Stimulated activated CD4-positive, alpha-beta T cell treated with anti-CD3 and anti-CD28 coated beads, Interleukin-1b, Interleukin-23, amount 100 ng/mL, for 24 hours (primary cell): Measurements from ENCODE around the gene REXO1.
"Not testable (repeated sequence)": the region's sequence is repeated elsewhere in the genome, so short reads cannot be mapped to it uniquely, and the experiment has no call there.

Experiments used
- DNase-seq, 4 experiments: peaks; one replicate each; pipeline ENCODE4 v3.0.0-alpha.2; 2020; ENCODE audit warnings: low read depth in 4 of 4, low spot score in 1 of 4

The REXO1 gene

DNA sequence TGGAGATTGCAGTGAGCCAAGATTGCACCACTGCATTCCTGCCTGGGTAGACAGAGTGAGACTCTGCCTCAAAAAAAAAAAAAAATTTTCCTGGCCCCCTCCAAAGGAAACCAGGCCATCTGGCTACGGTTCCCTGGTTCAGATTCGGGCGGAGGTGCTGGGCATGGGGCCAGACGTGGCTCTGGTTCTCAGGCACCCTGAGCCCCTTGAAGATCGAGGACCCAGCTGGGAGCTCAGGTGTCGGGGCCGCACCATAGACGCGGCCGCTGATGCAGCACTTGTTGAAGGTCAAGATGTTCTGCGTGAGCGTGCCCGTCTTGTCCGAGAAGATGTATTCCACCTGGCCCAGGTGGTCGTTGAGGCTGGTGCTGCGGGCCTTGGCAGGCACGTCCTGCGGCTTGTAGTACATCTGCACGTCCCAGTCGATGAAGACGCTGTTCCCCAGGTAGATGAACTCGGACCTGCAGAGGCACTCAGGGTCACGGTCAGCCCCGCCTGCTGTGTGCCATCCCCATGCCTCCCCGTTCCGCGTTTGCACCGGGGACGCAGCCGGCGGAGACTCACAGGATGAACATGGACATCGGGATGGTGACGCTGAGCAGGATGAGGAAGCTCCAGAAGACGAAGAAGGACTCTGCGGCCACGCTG is 48.5 kb downstream of the REXO1 start:
- DNase-seq = no peak

DNA sequence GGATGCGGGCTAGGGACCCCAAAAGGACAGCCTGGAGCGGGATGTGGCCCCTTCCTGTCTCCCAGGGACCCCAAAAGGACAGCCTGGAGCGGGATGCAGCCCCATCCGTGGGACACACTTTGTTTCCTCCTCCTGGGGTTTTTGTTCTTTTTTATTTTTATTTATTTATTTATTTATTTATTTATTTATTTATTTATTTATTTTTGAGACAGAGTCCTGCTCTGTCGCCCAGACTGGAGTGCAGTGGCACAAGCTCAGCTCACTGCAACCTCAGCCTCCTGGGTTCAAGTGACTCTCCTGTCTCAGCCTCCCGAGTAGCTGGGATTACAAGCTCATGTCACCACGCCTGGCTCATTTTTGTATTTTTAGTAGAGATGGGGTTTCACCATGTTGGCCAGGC is 51.0 kb downstream of the REXO1 start:
- not testable (repeated sequence) for DNase-seq

DNA sequence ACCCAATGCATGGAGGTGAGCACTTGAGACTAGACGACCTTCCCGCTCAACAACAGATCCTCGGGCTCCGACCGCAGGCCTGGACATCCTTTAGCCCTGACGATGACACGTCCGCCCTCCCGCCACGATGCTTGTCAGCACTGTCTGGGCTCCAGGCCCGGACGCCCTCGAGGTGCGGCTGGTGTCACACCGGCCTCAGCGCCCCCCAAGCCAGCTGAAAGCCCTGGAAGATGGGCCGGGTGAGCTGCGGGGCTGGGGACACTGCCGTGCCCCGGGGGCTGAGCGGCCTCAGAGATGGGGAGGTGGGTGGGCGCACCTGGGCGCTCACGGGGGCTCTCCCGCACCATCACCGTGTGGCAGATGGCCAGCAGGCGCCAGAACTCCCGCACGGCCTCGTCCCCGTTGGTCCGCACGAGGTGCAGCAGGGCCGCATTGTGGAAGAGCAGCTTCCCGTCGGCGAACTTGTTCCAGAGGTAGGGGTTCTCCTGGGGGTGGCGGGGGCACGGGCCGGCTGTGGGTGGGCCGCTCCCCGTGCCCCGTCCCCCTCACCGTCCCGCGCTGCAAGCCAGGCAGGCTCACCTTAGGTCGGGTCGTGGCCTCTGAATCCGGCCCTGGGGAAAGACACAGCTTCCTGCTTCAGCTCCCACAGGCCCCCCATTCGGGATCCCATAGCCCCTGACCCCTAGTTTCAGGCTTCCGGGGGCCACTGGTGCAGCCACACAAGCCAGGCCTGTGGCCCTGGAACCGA is 51.7 kb downstream of the REXO1 start:
- no peak for DNase-seq

DNA sequence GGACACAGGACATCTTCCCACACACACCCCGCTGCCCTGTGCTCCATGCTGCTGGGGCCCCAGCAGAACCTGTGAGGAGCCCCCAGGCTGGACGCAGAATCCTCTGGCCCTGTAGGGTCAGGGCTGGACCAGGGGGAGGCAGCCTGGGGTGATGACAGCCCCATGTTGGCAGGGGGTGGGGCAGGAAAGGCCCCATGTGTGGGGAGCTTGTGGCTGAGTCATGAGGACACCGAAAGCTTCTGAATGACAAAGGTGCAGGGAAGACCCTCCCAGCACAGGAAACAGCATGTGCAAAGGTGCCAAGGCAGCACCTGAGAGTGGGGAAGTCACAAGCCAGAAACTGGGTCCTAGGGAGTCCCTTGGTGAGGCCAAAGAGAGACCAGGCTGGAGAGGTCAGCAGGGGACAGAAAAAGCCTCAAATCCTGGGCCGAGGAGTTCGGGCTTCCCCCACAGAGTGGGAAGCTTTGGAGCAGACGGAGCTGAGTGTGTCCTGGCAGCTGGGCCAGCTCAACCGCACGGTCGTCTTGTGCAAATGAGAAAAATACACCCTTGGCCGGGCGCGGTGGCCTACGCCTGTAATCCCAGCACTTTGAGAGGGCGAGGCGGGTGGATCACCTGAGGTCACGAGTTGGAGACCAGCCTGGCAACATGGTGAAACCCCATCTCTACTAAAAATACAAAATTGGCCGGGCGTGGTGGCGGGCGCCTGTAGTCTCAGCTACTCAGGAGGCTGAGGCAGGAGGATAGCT is 53.7 kb downstream of the REXO1 start:
- DNase-seq = no peak

DNA sequence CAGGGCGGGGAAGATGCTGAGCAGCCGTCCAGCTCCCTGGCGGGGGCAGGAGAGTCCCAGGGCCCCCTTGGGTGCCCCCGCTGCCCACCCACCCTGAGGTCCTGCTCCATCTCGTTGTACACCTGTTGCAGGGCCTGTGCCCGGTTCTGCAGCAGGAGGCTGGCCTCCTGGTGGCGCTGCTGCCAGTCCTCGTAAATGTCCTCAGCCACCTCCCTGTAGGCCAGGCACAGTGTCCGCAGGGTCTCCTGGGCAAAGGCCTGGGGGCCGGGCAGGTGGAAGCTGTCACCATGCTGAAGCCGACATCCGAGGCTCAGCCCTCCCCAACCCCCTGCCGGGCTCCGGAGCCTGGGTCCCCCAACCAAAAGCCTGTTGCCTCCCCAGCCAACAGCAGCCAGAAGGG is 56.4 kb downstream of the REXO1 start:
- no peak for DNase-seq

- no peak for DNase-seq
Measured at GRCh38 chr19:1790054-1790792, 58.1 kb downstream of the REXO1 start.

DNA sequence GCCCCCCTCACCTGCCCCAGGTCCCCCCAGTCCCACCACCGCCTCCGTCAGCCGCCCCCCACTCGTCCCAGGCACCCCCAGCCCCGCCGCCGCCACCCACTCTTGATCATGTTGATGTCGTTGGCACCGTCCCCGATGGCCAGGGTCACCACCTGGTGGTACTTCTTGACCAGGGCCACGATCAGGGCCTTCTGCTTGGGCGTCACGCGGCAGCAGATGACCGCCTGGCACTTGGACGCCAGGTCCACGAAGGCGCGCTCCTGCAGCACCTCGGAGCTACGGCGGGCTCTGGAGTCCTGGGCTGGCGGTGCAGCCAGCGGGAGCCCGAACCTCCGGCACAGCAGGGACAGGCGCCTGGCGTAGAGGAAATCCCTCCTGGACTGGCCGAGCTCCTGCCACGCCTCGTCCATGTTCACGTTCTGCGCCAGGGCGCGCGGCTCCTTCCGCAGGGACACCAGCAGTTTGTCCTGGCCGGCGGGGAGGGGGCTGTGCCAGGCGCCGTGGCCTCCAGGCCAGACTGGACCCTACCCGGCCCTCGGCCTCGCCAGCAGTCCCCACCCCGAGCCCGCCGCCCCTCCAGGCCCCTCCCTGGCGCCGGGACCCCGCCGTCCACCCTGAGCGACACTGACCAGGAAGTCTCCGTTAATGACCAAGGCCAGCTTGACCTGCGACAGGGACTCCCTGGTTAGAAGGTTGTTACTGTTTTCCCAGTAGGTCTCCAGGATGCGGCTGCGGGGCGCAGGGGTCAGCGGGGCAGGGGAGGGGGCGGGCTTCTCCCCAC is 58.8 kb downstream of the REXO1 start:
- no peak for DNase-seq

DNA sequence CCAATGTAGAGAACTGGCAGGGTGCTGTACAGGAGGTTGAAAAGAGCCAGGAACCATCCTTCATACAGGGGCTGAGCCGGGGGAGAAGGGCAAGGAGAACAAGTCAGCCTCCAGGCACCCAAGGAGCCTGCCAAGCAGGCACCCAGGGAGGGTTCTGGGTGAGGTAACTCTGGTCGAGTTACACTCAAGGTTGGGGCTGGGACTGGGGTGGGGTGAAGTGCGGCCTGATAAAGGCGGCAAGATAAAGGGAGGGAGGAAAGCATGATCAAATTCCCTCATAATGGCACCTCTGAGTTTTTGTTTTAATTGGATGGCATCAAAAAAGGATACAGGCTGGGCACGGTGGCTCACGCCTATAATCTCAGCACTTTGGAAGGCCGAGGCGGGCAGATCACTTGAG is 61.2 kb downstream of the REXO1 start:
- DNase-seq = no peak

GRCh38 chr19:1786668-1787067 is 61.6 kb downstream of the REXO1 start:
- DNase-seq = no peak

DNA sequence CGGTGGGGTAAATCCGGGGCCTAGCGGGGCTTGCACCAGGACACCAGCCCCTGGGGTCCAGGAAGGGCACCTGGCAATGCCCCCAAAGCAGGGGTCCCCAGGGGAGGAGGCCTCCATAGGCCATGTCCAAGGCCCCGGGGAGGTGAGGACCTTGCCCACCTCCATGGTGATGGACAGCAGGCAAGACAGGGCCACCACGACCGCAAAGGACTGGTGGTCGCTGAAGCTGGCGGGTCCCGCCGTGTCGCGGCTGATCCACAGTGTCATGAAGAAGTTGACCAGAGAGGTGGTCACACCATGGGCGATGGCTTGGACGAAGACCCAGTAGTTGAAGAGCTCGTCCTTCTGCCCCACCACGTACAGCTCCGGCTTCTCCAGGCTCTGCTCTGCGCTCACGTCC is 63.0 kb downstream of the REXO1 start:
- no peak for DNase-seq

- no peak for DNase-seq
Measured at GRCh38 chr19:1783874-1784273, 64.4 kb downstream of the REXO1 start.

- DNase-seq = no peak
Measured at GRCh38 chr19:1783354-1783753, 64.9 kb downstream of the REXO1 start.

GRCh38 chr19:1782521-1782920 is 65.8 kb downstream of the REXO1 start:
- DNase-seq = no peak

DNA sequence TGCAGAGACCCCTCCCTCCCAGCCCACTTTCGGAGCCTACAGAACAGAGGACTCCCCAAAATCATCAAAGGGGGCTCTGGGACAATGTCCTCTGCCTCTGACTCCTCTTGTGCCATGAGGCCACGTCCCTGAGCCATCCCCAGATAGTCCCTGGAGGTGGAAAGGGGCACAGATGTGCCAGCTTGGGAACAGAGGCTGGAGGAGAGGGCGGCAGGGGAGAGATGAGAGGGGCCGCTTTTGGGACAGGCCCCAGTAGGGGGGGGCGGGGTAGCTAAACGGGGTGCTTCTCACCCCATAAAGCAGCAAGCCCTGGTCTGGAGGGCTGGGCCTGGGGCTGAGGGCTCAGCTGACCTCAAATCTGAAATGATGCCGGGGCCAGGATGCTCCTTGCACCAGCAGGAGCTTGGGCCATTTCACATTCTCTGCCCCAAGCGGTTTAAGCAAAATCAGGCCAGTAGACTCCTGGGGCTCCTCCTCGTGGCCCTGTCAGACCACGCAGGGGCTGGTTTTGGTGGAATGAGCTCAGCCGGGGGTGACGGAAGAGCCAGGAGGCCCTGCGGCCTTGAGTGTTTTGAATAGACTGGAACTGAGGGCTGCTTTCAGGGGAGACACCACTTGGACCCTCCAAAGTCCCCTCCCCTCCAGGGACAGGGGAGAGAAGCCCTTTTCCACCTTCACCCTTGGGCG is 67.9 kb downstream of the REXO1 start:
- DNase-seq = no peak

DNA sequence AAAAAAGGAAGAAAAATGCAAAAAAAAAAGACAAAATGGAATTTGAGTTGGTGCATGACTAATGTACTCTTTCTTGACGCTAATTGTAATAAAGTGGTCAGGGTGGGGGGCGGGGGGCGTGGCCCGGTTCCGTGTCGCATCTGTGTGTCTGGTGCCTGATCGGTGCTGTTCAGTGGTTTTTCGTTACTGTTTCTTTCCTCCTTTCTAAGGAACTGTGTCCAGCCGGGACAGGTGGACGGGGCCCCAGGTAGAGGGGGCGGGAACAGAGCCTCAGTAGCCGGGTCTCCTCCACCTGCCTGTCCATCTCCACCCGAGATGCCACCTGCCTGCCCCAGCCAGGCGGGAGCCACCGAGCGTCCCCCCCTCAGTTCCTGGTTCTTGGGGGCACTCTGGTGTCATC is 68.7 kb downstream of the REXO1 start:
- no peak for DNase-seq

GRCh38 chr19:1777149-1777548 is 71.1 kb downstream of the REXO1 start:
- no peak for DNase-seq

- DNase-seq = no peak
Measured at GRCh38 chr19:1776606-1777147, 71.6 kb downstream of the REXO1 start.

- DNase-seq = no peak
Measured at GRCh38 chr19:1775951-1776605, 72.2 kb downstream of the REXO1 start.

DNA sequence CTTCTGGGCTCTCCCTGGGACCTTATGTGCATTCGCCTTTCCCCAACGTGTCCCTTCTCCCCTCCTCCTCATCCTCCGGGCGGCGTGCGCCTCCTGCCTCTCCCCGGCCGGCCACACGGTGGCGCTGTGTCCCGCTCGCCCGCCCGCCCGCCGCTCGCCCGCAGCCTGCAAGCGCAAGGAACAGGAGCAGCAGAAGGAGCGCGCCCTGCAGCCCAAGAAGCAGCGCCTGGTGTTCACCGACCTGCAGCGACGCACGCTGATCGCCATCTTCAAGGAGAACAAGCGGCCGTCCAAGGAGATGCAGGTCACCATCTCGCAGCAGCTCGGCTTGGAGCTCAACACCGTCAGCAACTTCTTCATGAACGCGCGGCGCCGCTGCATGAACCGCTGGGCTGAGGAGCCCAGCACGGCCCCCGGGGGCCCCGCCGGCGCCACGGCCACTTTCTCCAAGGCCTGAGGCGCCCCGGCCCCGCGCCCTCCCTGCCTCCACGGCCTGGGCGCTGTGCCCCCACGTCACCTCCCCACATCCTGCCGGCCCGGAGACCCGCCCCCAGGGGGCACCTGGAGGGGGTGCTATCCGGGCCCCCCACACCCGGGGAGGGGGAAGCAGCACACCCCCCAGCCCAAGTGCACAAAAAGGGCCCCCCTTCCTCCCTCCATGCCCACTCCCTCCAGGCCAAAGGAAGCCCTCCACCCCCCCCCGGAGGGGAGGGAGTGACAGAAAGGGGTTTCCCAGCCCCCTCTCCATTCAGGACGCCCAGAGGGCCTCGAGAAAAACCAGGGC is 73.1 kb downstream of the REXO1 start:
- DNase-seq = no peak
